GM18511 (cell line): ENCODE results near the gene SSBP2.
"Not testable (repeated sequence)": the region's sequence is repeated elsewhere in the genome, so short reads cannot be mapped to it uniquely, and the experiment has no call there.

ENCODE experiments used
- ATAC-seq: cut with Tn5 transposase; IDR thresholded peaks from one replicate; pipeline ENCODE4 v1.9.1; 2021; ENCODE audit warnings: mild to moderate bottlenecking, moderate library complexity; ENCODE audit not compliant: unreplicated experiment

The SSBP2 gene

DNA sequence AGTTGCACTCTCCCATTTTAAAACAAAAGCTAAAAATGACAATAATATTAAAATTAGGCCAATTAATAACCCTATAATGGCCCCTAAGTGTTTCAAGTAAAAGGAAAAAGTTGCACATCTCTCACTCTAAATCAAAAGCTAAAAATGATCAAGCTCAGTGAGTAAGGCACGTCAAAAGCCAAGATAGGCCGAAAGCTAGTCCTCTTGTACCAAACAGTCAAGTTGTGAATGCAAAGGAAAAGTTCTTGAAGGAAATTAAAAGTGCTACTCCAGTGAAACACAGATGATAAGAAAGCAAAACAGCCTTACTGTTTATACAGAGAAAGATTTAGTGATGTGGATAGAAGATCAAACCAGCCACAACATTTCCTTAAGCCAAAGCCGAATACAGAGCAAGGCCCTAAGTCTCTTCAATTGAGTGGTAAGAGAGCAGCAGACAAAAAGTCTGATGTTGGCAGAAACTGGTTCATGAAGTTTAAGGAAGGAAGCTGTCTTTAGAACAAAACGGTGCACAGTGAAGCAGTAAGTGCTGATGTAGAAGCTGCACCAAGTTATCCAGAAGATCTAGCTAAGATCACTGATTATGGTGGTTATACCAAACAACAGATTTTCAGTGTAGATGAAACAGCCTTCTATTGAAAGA, 212.9 kb downstream of the SSBP2 start:
- no peak for ATAC-seq

DNA sequence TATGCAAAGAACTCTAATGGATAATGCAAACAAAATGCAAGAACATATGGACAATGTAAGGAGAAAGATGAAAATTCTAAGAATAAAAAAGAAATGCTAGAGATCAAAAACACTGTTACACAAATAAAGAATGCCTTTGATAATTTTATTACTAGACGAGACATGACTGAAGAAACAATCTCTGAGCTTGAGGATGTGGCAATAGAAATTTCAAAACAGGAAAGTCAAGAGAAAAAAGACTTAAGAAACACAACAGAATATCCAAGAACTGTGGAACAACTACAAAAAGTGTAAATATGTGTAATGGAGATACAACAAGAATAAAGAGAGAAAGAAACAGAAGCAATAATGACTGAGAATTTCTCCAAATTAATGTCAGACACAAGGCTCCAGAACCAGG, 216.5 kb downstream of the SSBP2 start:
- ATAC-seq, result no peak

DNA sequence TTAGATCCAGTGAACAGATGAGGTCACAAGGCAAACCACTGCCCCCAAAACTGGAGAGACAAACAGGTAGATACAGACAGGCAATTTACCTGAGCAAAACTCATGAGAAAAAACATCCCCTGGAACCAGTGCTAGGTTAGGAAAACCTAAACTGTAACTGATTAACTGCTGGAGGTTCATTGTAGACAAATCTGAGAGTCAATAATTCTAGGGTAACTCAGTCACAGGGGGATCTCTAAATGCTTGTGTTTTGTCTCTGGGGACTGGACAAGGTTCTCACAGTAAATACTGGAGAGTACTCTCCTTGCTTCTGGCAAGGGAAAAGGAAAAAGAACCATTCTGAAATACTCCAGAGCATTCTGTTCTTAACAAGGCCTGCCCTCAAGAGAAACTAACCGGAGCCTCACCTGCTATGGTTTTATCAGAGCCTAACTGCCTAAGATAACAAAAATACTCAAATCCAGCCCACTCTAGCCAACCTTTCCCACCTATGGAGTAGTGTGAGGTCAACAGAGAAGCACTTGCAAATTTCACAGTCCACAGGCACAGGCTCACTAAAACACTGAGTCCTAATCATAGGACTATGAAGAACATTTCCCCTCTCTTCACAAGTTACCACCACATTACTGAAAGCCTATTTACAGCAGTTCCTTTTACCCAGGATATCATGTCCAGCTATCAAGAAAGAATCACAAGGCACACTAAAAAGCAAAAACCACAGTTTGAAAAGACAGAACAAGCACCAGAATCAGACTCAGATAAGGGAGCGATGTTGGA, 217.1 kb downstream of the SSBP2 start:
- ATAC-seq, result no peak

DNA sequence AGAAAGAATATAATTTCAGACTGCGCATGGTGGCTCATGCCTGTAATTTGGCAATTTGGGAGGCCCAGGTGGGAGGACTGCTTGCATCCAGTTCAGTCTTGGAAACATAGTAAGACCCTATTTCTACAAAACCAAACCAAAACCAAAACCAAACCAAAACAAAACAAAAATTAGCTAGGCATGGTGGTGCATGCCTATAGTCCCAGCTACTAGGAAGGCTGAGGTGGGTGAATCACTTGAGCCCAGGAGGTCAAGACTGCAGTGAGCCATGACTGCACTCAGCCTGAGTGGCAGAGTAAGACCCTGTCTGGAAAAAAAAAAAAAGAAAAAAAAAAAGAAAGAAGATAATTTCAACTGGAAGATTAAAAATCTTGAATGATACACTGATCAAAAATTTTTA, 220.0 kb downstream of the SSBP2 start:
- no peak for ATAC-seq

DNA sequence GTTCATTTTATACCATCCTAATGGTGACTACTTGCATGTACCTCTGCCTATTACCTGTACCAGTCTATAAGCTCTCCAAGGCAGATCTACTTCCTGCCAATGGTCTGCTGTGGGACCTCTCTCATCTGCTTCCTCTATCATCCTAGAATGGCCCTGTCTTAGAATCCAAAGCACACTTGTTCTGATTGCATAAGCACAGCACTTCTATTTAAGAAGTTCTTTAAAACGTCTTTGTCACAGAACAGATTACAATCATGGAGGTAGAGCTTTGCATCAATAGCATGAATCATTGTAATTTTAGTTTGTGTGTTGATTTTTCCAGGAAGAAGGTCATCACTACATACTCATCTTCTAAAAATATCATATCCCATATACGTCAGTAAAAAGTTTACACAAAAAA, 225.2 kb downstream of the SSBP2 start:
- ATAC-seq, result no peak

DNA sequence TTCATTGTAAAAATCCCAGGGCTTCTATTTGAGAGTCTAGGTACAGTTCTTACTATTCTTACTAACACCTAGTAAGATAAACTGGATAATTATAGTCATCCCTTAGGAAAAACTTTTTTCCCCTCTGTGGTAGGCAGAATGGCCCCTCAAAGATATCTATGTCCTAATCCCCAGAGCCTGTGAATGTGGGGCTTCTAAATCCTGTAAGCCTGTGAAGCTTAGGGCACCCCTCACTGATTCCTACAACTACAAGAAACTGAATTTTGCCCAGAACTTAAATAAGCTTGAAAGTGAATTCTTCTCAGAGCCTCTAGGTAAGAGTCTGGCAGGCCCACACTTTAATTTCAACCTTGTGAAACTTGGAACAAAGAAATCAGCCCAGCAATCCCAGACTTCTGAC, 226.9 kb downstream of the SSBP2 start:
- ATAC-seq, result no peak

DNA sequence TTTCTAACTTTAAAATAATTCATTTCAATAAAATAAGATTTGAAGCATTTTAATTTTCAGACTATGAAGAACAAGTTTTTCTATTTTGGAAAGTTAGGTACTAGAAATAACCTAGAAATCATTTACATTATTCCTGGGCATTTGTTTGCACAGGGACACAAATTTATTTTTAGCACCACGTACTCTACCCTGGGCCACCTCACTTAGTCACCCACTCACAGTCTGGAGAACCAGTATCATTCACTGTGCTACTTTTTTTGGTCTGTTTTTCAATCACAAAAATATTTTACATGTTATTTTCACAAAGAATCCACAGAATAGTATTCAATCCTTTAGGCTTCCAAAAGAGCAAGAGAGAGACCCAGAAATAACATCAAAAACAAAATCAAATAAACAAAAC, 228.3 kb downstream of the SSBP2 start:
- no peak for ATAC-seq

DNA sequence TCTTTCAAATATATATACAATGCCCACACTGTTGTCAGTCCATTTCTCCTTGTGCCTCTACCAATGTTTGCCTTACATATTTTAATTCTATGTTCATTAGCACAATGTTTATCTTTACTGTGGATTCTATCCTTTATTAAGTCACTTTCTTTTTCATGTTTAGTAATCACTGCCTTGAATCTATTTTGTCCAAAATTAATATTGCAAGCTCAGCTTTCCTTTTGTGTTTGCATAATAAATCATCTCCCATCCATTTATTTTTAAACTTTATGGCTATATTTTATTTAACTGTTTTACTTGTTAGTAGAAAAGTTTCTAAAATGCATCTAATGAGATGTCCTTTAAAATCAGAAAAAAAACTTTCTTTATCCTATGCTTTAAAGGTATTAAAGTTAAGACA, 230.1 kb downstream of the SSBP2 start:
- ATAC-seq, result no peak

DNA sequence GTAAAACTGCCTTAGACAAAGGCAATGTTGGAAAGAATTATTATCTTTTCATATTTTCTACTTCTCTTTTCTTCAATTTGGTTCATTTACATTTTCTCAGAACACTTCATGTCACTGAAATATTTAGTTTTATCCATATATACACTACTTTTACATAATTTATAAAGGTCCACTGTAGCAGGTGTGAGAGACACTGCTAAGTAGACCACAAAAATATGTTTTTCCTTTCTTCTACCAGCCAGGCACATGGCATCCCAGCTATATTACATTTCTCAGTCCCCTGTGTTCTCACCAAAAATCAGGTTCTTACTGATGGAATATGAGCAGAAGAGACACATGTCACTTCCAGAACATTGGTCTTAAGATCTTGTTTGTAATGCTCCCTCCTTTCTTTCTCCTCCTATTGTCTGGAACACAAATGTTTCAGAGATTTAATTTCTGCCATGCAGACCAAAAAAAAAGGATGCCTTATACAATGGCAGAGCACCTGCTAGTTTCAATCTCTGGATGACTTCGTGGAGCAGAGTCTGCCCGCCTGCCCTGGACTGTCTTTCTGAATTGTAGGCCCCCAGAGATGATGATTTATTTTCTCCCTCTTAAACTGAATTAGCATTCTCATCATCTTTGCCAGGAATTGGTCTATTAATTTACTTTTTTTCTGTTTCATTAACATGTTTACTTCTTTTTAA, 231.5 kb downstream of the SSBP2 start:
- no peak for ATAC-seq

DNA sequence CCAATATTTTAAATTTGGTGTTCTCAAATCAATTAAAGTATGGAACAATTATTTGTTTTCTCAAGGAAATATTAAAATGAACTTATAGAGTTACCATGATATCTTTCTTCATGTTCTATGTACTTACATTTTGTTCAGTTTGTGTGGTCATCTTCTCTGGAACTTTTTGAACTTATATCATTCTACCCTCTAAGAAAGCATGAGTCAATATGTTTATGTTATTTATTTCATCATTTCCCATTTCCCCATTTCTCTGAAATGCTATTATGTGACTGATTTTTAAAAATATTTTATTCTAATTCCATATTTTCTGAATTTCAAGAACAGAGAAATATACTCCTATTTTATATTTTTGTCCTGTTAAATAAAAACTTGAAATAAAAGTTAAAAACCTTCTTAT, 233.4 kb downstream of the SSBP2 start:
- no peak for ATAC-seq

DNA sequence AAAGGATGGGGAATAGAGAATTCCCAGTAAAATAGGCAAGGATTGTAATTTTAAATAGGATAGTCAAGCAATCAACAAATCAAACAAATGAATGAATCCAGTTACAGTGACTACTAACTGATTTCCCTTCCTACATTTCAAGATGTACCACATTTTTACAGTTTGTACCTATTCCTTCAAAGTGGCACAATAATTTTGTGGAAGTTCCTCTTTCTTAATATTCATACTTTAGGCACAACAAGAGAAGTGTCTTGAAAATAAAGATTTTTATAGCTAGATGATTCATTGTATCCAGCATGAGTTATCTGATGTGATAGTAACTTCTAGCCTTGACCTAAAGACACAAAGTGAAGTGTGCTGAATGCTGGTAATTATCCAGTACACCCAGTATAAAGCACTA, 234.8 kb downstream of the SSBP2 start:
- no peak for ATAC-seq

DNA sequence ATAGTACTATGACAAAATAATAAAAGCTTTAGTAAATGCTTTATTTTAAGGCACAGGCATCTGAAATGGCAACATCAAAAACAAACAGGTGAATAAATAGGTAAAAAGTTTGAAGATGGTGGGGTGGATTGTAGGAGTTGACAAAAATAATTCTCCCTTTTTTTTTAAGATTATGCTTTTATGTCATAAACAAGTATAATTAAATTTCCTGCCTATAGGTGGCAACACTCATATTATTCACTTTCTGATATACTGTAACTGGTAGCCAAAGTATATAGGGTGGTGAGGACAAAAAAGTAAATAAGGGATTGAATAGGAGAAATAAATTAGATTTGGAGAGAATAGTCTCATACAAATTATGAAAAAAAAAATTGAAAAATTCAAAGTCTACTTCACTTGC, 236.9 kb downstream of the SSBP2 start:
- no peak for ATAC-seq

DNA sequence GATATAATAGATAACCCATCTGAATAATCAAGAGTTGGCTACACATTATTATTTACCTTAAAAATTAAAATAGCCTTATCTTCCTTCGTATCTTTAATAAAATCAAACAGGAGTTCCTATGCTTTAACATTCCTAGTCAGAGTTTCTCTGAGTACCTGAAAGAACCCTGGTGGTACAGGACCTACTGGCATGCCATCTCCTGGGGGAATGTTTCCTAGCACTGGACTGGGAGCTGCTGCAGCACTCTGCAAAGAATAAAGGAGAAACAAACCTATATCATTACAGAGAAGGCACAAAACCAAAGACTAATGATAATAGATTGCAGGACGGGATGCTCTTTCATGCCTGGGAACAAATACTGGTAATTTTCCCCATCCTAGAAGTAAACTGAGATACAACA, 237.4 kb downstream of the SSBP2 start:
- ATAC-seq, result no peak

DNA sequence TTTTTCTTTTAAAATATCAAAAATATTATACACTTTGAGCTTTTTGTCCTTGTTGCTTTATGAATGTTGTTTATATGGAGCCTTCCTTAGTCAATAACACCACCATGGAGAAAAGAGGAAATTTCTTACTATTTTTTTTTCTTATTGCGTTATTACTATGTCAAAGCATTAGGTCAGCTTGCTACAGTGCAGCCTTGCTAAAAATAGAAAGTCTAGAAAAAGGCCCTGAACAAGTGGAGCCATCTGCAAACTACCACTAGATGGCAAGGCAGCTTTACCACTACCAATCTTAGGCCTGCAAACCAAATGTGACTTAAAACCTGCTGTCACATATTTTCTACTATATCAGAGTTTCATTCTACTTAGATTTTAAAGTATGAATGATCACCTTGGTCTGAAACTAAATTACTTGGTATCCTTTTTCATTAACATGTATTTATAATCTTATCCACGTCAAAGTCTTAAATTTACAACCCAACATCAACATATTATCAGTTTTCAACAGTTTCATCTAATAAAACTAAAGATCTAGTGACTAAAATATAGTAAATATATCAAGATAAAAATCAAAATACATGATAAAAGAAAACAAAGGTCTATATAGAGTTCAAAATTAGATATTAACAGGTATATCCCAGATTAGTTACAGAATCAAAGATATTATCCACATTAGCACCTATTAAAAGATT, 243.9 kb downstream of the SSBP2 start:
- peak; percentile 100 for ATAC-seq

DNA sequence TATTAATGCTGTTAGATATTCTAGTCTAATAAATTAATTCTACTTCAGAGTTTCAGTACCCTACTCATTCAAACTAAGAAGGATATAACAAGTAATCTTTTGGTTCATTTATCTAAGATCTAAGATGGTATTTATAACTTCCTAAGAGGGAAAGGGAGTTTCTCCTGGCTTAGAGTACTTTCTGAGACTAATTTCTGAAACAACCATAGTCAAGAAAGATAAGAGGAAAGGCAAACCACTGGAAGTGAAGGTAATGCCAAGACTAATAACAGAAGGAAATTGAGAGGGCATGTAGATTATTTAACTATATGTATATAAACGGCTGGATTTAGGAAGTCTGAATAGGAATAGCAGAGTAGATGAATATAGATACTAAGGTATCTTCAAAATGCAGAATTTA, 244.5 kb downstream of the SSBP2 start:
- no peak for ATAC-seq

DNA sequence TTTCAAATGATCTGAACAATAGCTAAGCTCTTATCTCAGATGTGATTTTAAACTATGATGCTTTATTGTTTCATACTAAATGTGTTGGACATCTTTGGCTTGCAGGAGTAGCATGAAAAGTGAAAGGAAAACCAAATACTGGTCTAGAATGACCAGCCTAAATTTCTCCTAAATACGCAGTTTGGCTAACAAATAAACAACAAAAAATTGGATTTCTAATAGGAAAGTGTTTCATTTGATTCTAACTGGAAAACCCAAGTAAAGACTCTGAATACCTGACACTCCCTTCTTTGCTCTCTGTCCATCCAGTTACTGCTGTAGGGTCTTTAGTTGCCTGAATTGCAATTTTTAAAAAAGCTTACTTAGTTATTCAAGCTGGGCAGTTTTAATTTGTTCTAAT, 245.2 kb downstream of the SSBP2 start:
- ATAC-seq, result no peak

DNA sequence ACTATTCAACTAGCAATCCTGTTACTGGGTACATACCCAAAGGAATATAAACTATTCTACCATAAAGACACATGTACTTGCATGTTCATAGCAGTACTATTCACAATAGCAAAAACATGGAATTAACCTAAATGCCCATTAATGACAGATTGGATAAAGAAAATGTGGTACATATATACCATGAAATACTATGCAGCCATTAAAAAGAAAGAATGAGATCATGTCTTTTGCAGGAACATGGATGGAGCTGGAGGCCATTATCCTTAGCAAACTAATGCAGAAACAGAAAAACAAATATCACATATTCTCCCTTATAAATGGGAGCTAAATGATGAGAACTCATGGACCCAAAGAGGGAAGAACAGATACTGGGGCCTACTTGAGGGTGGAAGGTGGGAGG, 247.3 kb downstream of the SSBP2 start:
- not testable (repeated sequence) for ATAC-seq

DNA sequence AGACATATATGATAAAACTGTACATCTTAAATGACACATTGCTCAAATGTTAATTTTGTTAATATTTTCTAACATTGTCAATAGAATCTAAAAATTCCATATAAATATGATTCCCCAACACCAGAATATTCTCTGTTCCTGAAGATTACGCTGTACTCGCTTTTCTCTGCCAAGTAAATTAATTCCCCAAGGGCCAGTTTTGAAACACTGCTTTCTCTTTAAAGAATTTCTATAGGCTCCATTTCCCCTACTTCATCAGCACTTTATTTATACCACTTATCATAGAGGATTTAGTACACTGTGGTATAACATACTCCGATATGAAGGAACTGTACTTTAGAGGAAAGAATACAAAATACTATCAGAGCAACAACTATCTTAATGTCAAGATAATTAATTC, 255.6 kb downstream of the SSBP2 start:
- ATAC-seq, result no peak

DNA sequence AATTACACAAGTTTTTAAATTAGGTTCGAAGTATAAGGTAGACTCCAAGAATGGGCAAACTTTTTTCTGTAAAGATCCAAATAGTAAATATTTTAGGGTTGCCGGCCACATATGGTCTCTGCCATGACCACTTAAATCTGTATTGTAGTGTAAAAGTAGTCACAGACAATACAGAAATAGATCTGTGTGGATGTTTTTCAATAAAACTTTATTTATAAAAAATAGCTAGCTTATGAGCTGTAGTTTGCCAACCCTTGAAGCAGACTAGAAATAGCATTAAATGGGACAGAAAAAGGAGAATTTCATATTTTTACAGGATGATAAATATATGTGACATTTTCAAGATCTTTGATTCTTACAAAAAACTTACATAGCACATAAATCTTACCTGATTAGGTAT, 262.0 kb downstream of the SSBP2 start:
- ATAC-seq, result no peak

DNA sequence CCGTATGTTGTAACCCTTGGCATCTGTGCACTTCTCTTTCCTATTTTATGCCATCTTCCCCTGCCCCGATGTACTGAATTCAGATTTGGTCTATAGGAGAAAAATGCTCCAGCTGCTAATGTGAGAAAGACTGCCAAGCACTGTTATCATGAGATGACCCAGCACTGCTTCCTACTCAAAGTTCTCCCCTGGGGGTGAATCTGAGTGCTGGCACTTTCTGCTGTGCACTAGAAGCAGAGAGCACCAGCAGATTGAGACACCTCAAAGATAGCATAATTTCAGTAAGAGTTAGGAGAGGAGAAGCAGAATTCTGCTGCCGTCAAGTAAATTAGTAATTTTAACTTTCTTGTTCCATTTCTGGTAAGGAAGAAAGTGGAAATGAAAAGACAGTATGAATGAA, 264.2 kb downstream of the SSBP2 start:
- no peak for ATAC-seq

DNA sequence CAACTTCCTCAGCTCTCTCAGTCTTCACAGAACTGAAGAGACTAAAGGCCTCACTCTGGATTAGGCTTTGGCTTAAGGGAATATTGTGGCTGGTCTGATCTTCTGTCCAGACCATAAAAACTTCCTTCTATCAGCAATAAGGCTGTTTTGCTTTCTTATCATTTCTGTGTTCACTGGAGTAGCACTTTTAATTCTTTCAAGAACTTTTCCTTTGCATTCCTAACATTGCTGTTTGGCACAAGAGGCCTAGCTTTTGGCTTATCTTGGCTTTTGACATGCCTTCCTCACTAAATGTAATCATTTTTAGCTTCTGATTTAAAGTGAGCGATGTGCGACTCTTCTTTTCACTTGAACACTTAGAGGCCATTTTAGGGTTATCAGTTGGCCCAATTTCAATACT, 268.3 kb downstream of the SSBP2 start:
- ATAC-seq, result no peak

DNA sequence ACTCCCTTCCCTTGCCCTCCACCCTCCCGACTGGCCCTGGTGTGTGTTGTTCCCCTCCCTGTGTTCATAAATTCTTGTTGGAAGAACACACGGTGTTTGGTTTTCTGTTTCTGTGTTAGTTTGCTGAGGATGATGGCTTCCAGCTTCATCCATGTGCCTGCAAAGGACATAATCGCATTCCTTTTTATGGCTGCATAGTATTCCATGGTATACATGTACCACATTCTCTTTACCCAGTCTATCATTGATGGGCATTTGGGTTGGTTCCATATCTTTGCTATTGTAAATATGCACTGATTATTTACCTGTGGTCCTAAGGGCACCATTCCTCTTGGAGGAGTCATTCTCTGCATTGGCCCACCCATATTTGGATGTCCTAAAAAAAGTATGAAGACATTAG, 277.5 kb downstream of the SSBP2 start:
- ATAC-seq, result not testable (repeated sequence)
